ENCODE data around the gene STXBP2. TPM values are rescaled to one million over a fixed set of nuclear protein-coding genes. Genes with fewer than 3 reads are reported as not detected.

Gene STXBP2
- total and polyA plus RNA-seq, 4 donors = 25.9 to 32.7 (median 27.2) TPM

- no peak overlapping the region for H3K9ac ChIP-seq (ENCODE audit: low read depth in 1 of 2, low read length in 2 of 2)
- no peaks in the 10 kb centered on the region for H3K9me3 ChIP-seq (ENCODE audit: control insufficient read depth in 4 of 4, low read length in 3 of 4)
- no peak for DNase-seq (ENCODE audit: low spot score)
- H3K4me1 ChIP-seq (ENCODE audit: control insufficient read depth in 4 of 4, insufficient read depth in 4 of 4, low read length in 3 of 4) = peaks cover 0 to 8% (median 3%) of the 10 kb centered on the region in 4 donors
- no peak overlapping the region for H3K4me3 ChIP-seq (ENCODE audit: low read depth in 1 of 3, low read length in 3 of 3)
- peaks cover 3 to 33% (median 13%) of the 10 kb centered on the region in 4 donors for H3K36me3 ChIP-seq (ENCODE audit: control insufficient read depth in 4 of 4, insufficient read depth in 3 of 4, low read depth in 1 of 4, low read length in 3 of 4)
- H3K27me3 ChIP-seq (ENCODE audit: control insufficient read depth in 4 of 4, insufficient read depth in 4 of 4, low read length in 3 of 4) = no peaks in the 10 kb centered on the region
- TF ChIP-seq, protein P1, sequence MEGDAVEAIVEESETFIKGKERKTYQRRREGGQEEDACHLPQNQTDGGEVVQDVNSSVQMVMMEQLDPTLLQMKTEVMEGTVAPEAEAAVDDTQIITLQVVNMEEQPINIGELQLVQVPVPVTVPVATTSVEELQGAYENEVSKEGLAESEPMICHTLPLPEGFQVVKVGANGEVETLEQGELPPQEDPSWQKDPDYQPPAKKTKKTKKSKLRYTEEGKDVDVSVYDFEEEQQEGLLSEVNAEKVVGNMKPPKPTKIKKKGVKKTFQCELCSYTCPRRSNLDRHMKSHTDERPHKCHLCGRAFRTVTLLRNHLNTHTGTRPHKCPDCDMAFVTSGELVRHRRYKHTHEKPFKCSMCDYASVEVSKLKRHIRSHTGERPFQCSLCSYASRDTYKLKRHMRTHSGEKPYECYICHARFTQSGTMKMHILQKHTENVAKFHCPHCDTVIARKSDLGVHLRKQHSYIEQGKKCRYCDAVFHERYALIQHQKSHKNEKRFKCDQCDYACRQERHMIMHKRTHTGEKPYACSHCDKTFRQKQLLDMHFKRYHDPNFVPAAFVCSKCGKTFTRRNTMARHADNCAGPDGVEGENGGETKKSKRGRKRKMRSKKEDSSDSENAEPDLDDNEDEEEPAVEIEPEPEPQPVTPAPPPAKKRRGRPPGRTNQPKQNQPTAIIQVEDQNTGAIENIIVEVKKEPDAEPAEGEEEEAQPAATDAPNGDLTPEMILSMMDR (IDR thresholded peaks at IDR 0.05; ENCODE audit: low read depth, low read length, missing input control) = no peak
- TF ChIP-seq GABPA (IDR thresholded peaks at IDR 0.05 in 1 of 2, conservative IDR thresholded peaks at IDR 0.05 in 1 of 2) (no peak), SP1 (IDR thresholded peaks at IDR 0.05) (no peak), JUND (IDR thresholded peaks at IDR 0.05) (no peak)
- TF ChIP-seq, protein P2, sequence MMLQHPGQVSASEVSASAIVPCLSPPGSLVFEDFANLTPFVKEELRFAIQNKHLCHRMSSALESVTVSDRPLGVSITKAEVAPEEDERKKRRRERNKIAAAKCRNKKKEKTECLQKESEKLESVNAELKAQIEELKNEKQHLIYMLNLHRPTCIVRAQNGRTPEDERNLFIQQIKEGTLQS (IDR thresholded peaks at IDR 0.05) = no peak
- TF ChIP-seq, protein P3, sequence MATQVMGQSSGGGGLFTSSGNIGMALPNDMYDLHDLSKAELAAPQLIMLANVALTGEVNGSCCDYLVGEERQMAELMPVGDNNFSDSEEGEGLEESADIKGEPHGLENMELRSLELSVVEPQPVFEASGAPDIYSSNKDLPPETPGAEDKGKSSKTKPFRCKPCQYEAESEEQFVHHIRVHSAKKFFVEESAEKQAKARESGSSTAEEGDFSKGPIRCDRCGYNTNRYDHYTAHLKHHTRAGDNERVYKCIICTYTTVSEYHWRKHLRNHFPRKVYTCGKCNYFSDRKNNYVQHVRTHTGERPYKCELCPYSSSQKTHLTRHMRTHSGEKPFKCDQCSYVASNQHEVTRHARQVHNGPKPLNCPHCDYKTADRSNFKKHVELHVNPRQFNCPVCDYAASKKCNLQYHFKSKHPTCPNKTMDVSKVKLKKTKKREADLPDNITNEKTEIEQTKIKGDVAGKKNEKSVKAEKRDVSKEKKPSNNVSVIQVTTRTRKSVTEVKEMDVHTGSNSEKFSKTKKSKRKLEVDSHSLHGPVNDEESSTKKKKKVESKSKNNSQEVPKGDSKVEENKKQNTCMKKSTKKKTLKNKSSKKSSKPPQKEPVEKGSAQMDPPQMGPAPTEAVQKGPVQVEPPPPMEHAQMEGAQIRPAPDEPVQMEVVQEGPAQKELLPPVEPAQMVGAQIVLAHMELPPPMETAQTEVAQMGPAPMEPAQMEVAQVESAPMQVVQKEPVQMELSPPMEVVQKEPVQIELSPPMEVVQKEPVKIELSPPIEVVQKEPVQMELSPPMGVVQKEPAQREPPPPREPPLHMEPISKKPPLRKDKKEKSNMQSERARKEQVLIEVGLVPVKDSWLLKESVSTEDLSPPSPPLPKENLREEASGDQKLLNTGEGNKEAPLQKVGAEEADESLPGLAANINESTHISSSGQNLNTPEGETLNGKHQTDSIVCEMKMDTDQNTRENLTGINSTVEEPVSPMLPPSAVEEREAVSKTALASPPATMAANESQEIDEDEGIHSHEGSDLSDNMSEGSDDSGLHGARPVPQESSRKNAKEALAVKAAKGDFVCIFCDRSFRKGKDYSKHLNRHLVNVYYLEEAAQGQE (IDR thresholded peaks at IDR 0.05) = no peak
- H3K27ac ChIP-seq (ENCODE audit: low read depth in 1 of 2, low read length in 2 of 2) = no peak overlapping the region
- WGBS = 89% methylated on average over 17 of the region's 17 CpGs
These were observed 30.6 kb upstream of the STXBP2 start for GRCh38 chr19:7606289-7606688.

GRCh38 chr19:7607212-7607873, 29.6 kb upstream of the STXBP2 start:
- Histone ChIP-seq H3K36me3 (ENCODE audit: control insufficient read depth in 4 of 4, insufficient read depth in 3 of 4, low read depth in 1 of 4, low read length in 3 of 4) (peaks cover 8 to 43% (median 16%) of the 10 kb centered on the region in 4 donors), H3K27me3 (ENCODE audit: control insufficient read depth in 4 of 4, insufficient read depth in 4 of 4, low read length in 3 of 4) (no peaks in the 10 kb centered on the region), H3K9ac (ENCODE audit: low read depth in 1 of 2, low read length in 2 of 2) (no peak overlapping the region), H3K9me3 (ENCODE audit: control insufficient read depth in 4 of 4, low read length in 3 of 4) (no peaks in the 10 kb centered on the region), H3K4me1 (ENCODE audit: control insufficient read depth in 4 of 4, insufficient read depth in 4 of 4, low read length in 3 of 4) (peaks cover 0 to 3% (median under 1%) of the 10 kb centered on the region in 4 donors), H3K27ac (ENCODE audit: low read depth in 1 of 2, low read length in 2 of 2) (no peak overlapping the region), H3K4me3 (ENCODE audit: low read depth in 1 of 3, low read length in 3 of 3) (no peak overlapping the region)
- WGBS = 90% methylated on average over 10 of the region's 10 CpGs
- DNase-seq (ENCODE audit: low spot score) = no peak
- TF ChIP-seq, protein P3 (IDR thresholded peaks at IDR 0.05) = no peak
- TF ChIP-seq RXRA (IDR thresholded peaks at IDR 0.05) (no peak), SP1 (IDR thresholded peaks at IDR 0.05) (no peak), HNF4G (IDR thresholded peaks at IDR 0.05) (no peak), JUND (IDR thresholded peaks at IDR 0.05) (no peak)
- TF ChIP-seq, protein P1 (IDR thresholded peaks at IDR 0.05; ENCODE audit: low read depth, low read length, missing input control) = no peak
